Suprapubic skin (tissue), 4 donors: ENCODE measurements around the gene TOR1AIP1. TPM values are rescaled to one million over a fixed set of nuclear protein-coding genes. Genes with fewer than 3 reads are reported as not detected.
"Not testable (repeated sequence)": the region's sequence is repeated elsewhere in the genome, so short reads cannot be mapped to it uniquely, and the experiment has no call there.

Experiments
- DNase-seq, 2 donors: peaks; one replicate each; pipeline ENCODE4 v3.0.0-alpha.2; 2019; ENCODE audit warnings: low spot score in 2 of 2
- H3K27ac ChIP-seq: fragments of 200-600 bp; sonication (generic); one replicate; pipeline ENCODE4 v1.5.1; 2019
- H3K27me3 ChIP-seq: fragments of 200-600 bp; sonication (generic); one replicate; pipeline ENCODE4 v1.5.1; 2019
- H3K36me3 ChIP-seq: fragments of 200-600 bp; sonication (generic); one replicate; pipeline ENCODE4 v1.5.1; 2019
- H3K4me1 ChIP-seq: fragments of 200-600 bp; sonication (generic); one replicate; pipeline ENCODE4 v1.5.1; 2019
- H3K4me3 ChIP-seq: fragments of 200-600 bp; sonication (generic); one replicate; pipeline ENCODE4 v1.5.1; 2019; ENCODE audit warnings: mild to moderate bottlenecking
- H3K9me3 ChIP-seq: fragments of 200-600 bp; sonication (generic); one replicate; pipeline ENCODE4 v1.5.1; 2019
- EP300 ChIP-seq: sonication (generic); formaldehyde crosslinking; IDR thresholded peaks from one replicate; pipeline ENCODE4 v1.6.1; 2017; ENCODE audit warnings: antibody characterized with exemption
- POLR2A ChIP-seq, 2 donors: fragments of 450-650 bp; IDR thresholded peaks; one replicate each; pipeline ENCODE4 v1.6.1; 2017; ENCODE audit warnings: antibody characterized with exemption in 2 of 2, mild to moderate bottlenecking in 2 of 2, moderate library complexity in 2 of 2
- POLR2AphosphoS5 ChIP-seq, 3 donors: sonication (generic); formaldehyde crosslinking; IDR thresholded peaks; one replicate each; pipeline ENCODE4 v1.6.1; 2017; ENCODE audit warnings: antibody characterized with exemption in 3 of 3
- WGBS: methylation state at CpG from one replicate; pipeline ENCODE4 v1.1.5; 2018; 5-methylcytosine and 5-hydroxymethylcytosine counted together
- total RNA-seq, 4 donors: library from RNA; depleted of rRNA; stranded (reverse); fragments of >200 nt; gene quantifications; one replicate each; pipeline ENCODE4 v1.1.0, GENCODE V29; 2016
- TF ChIP-seq, protein P1 (sequence below), 2 donors: fragments of 200-600 bp in 1 of 2; fragments of 450-650 bp in 1 of 2; sonication (generic) in 1 of 2; IDR thresholded peaks; one replicate each; pipeline ENCODE4 v1.5.1; 2016 to 2019; ENCODE audit warnings: antibody characterized with exemption in 2 of 2, mild to moderate bottlenecking in 1 of 2, moderate library complexity in 1 of 2

TOR1AIP1 gene, protein sequence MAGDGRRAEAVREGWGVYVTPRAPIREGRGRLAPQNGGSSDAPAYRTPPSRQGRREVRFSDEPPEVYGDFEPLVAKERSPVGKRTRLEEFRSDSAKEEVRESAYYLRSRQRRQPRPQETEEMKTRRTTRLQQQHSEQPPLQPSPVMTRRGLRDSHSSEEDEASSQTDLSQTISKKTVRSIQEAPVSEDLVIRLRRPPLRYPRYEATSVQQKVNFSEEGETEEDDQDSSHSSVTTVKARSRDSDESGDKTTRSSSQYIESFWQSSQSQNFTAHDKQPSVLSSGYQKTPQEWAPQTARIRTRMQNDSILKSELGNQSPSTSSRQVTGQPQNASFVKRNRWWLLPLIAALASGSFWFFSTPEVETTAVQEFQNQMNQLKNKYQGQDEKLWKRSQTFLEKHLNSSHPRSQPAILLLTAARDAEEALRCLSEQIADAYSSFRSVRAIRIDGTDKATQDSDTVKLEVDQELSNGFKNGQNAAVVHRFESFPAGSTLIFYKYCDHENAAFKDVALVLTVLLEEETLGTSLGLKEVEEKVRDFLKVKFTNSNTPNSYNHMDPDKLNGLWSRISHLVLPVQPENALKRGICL
- total RNA-seq: 10 to 100 TPM; 37.8 to 56.7 (median 47.9) TPM

DNA sequence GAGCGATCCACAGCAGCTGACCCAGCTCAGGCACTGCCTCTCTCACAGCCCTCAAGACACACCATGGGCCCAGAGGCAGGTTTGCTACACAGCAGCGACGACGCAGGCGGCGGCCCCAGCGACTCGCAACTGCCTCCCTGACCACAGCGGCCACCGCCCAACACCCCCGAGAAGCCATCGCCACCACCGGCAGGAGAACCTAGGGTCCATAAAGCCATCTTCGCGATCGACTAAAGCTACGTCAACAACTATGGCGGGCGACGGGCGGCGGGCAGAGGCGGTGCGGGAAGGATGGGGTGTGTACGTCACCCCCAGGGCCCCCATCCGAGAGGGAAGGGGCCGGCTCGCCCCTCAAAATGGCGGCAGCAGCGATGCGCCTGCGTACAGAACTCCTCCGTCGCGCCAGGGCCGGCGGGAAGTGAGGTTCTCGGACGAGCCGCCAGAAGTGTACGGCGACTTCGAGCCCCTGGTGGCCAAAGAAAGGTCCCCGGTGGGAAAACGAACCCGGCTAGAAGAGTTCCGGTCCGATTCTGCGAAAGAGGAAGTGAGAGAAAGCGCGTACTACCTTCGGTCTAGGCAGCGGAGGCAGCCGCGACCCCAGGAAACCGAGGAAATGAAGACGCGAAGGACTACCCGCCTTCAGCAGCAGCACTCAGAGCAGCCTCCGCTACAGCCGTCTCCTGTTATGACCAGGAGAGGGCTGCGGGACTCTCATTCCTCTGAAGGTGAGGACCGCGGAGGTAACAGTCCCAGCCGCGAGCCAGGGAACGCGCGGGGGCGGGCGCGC is at the start of gene TOR1AIP1:
TSS of gene TOR1AIP1 (plus strand) at position 33 of the 787 bp plus-strand sequence. CDS start at position 251, 218 bp downstream.
- DNase-seq: peak; percentile 98
- Histone ChIP-seq H3K36me3 (peaks cover 10% of the 10 kb centered on the region), H3K27me3 (no peaks in the 10 kb centered on the region), H3K4me1 (peaks cover 51% of the 10 kb centered on the region), H3K9me3 (no peaks in the 10 kb centered on the region), H3K4me3 (peak within 1 kb of the TSS; percentile 86), H3K27ac (peak within 1 kb of the TSS; percentile 100)
- 0% methylated on average over 17 of the region's 72 CpGs for WGBS
- TF ChIP-seq POLR2A (IDR thresholded peaks at IDR 0.05) (peak; percentile 78 to 97), EP300 (no peak), POLR2AphosphoS5 (IDR thresholded peaks at IDR 0.05) (peak; percentile 85 to 91 (median 90))
- TF ChIP-seq, protein P1, sequence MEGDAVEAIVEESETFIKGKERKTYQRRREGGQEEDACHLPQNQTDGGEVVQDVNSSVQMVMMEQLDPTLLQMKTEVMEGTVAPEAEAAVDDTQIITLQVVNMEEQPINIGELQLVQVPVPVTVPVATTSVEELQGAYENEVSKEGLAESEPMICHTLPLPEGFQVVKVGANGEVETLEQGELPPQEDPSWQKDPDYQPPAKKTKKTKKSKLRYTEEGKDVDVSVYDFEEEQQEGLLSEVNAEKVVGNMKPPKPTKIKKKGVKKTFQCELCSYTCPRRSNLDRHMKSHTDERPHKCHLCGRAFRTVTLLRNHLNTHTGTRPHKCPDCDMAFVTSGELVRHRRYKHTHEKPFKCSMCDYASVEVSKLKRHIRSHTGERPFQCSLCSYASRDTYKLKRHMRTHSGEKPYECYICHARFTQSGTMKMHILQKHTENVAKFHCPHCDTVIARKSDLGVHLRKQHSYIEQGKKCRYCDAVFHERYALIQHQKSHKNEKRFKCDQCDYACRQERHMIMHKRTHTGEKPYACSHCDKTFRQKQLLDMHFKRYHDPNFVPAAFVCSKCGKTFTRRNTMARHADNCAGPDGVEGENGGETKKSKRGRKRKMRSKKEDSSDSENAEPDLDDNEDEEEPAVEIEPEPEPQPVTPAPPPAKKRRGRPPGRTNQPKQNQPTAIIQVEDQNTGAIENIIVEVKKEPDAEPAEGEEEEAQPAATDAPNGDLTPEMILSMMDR (IDR thresholded peaks at IDR 0.05): peak; percentile 59 to 68

DNA sequence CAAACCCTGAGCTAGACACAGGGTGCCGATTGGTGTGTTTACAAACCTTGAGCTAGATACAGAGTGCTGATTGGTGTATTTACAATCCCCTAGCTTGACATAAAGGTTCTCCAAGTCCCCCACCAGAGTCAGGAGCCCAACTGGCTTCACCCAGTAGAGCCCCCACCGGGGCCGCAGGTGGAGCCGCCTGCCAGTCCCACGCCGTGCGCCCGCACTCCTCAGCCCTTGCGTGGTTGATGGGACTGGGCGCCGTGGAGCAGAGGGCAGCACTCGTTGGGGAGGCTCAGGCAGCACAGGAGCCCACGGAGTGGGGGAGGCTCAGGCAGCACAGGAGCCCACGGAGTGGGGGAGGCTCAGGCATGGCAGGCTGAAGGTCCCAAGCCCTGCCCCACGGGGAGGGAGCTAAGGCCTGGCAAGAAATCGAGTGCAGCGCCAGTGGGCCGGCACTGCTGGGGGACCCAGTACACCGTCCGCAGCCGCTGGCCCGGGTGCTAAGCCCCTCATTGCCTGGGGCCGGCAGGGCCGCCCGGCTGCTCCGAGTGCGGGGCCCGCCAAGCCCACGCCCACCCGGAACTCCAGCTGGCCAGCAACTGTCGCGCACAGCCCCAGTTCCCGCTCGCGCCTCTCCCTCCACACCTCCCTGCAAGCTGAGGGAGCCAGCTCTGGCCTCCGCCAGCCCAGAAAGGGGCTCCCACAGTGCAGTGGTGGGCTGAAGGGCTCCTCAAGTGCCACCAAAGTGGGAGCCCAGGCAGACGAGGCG is 45.2 kb upstream of the TOR1AIP1 start:
- not testable (repeated sequence) for H3K27me3 ChIP-seq, H3K27ac ChIP-seq, H3K4me1 ChIP-seq, H3K9me3 ChIP-seq, H3K4me3 ChIP-seq, H3K36me3 ChIP-seq, DNase-seq
- 98% methylated on average over 8 of the region's 38 CpGs for WGBS

DNA sequence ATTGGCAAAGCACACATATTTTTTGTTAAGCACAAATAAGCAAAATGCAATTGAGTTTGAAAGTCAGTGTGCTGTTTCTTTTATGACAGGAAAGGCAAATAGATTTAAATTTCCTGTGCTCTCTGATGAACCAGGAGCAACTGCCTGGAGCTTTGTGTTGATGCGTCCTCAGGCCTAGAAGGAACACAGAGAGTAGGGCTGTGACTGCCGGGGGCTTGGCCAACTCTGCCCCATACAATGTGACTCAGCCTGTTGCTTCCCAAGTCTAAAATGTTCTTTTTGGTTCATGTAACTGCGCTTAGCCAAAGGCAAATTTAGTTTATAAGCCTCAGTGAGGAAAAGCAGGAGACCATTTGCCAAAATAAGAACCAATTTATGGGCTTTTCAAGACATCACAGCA is 42.0 kb upstream of the TOR1AIP1 start:
- Histone ChIP-seq H3K9me3 (no peaks in the 10 kb centered on the region), H3K4me3 (no peak overlapping the region), H3K36me3 (peaks cover 11% of the 10 kb centered on the region), H3K27me3 (no peaks in the 10 kb centered on the region), H3K27ac (no peak overlapping the region), H3K4me1 (no peaks in the 10 kb centered on the region)
- no peak for DNase-seq
- TF ChIP-seq POLR2AphosphoS5 (IDR thresholded peaks at IDR 0.05) (no peak), EP300 (no peak), POLR2A (IDR thresholded peaks at IDR 0.05) (no peak)
- TF ChIP-seq, protein P1 (IDR thresholded peaks at IDR 0.05): no peak
- WGBS: 87% methylated on average over 3 of the region's 3 CpGs

DNA sequence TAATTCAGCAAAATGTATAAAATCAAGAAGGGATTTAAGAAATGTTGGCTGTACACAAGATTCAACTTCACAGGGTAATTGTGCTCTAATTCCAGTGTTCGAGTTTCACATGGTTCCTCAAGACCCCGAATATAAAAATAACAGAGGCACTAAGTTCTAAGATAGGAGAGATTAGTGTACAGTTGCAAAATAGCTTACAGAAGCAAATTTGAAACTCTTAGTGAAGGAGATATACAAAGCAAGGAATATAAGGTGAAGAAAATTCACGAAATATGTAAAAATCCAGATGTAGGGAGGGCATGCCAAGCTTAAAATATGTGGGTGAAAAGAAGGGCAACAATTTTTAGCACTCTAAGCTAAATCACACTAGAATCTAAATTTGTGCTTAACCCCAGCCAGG is 33.9 kb upstream of the TOR1AIP1 start:
- no peaks in the 10 kb centered on the region for H3K9me3 ChIP-seq
- H3K27me3 ChIP-seq: no peaks in the 10 kb centered on the region
- H3K27ac ChIP-seq: no peak overlapping the region
- H3K4me3 ChIP-seq: no peak overlapping the region
- H3K36me3 ChIP-seq: peaks cover 65% of the 10 kb centered on the region
- DNase-seq: no peak
- no peak for TF ChIP-seq POLR2AphosphoS5 (IDR thresholded peaks at IDR 0.05)
- TF ChIP-seq, protein P1 (IDR thresholded peaks at IDR 0.05): no peak
- no peak for TF ChIP-seq POLR2A (IDR thresholded peaks at IDR 0.05)
- no peak for TF ChIP-seq EP300
- 92% methylated on average over 3 of the region's 3 CpGs for WGBS
- H3K4me1 ChIP-seq: no peaks in the 10 kb centered on the region

DNA sequence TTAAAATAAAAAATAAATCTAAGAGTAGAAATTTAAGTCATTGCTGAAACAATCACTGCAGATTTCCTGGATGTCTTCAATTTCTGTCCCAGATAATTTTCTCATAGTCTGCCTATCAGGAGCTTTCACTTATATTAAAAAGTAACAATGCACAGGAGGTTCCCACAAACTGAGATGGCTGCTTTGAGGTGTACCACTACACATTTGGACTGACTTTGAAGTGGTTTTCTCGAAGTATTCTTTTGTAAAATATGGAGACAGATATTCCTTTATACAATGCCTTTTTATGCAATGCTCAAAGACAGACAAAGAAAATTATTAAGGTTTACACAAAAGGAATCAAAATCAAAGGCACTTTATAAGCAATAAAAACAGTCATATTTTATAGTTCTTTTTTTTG is 29.0 kb upstream of the TOR1AIP1 start:
- Histone ChIP-seq H3K4me1 (no peaks in the 10 kb centered on the region), H3K36me3 (peaks cover 51% of the 10 kb centered on the region), H3K4me3 (no peak overlapping the region), H3K9me3 (no peaks in the 10 kb centered on the region), H3K27me3 (no peaks in the 10 kb centered on the region), H3K27ac (no peak overlapping the region)
- TF ChIP-seq EP300 (no peak), POLR2A (IDR thresholded peaks at IDR 0.05) (no peak), POLR2AphosphoS5 (IDR thresholded peaks at IDR 0.05) (no peak)
- TF ChIP-seq, protein P1 (IDR thresholded peaks at IDR 0.05): no peak
- DNase-seq: no peak
- WGBS: 81% methylated on average over 1 of the region's 1 CpG

DNA sequence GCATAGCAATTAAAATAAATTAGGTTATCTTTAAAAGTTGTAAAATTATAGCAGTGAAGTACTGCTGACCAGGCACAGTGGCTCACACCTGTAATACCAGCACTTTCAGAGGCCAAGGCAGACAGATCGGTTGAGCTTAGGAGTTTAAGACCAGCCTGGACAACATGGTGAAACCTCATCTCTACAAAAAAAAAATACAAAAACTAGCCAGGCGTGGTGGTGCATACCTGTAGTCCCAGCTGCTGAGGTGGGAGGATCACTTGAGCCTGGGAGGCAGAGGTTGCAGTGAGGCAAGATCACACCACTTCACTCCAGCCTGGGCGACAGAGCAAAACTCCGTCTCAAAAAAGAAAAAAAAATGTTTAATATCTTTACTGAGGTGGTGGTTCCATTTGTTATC is 26.3 kb upstream of the TOR1AIP1 start:
- not testable (repeated sequence) for DNase-seq, H3K4me1 ChIP-seq, H3K9me3 ChIP-seq, H3K4me3 ChIP-seq, H3K27ac ChIP-seq, H3K27me3 ChIP-seq
- peaks cover 26% of the 10 kb centered on the region for H3K36me3 ChIP-seq
- WGBS: 97% methylated on average over 4 of the region's 4 CpGs
